GM23338 (cell line): ENCODE results near the gene DLGAP4. TPM values are rescaled to one million over a fixed set of nuclear protein-coding genes. Genes with fewer than 3 reads are reported as not detected.

Source experiments
- ATAC-seq: fragments of 200-7000 bp; cut with Tn5 transposase; 3 replicates; pipeline ENCODE4 v1.9.1; 2020
- DNase-seq: peaks from one replicate; pipeline ENCODE4 v3.0.0-alpha.2; 2015; ENCODE audit warnings: low spot score
- H2AFZ ChIP-seq: fragments of 200-600 bp; sonication (generic); 2 replicates; pipeline ENCODE4 v1.8.0; 2016; ENCODE audit warnings: antibody characterized with exemption, mild to moderate bottlenecking, moderate library complexity
- H3F3A ChIP-seq: fragments of 200-600 bp; sonication (generic); replicated peaks from 2 replicates; pipeline ENCODE4 v1.8.0; 2017; ENCODE audit warnings: antibody characterized with exemption, mixed run types, low read depth
- H3K27ac ChIP-seq: fragments of 200-600 bp; sonication (generic); 2 replicates; pipeline ENCODE4 v1.6.1; 2016; ENCODE audit warnings: low read depth
- H3K27me3 ChIP-seq: fragments of 200-600 bp; sonication (generic); 2 replicates; pipeline ENCODE4 v1.8.0; 2016; ENCODE audit warnings: mild to moderate bottlenecking, mixed run types, moderate library complexity; ENCODE audit not compliant: insufficient read depth
- H3K36me3 ChIP-seq: fragments of 200-600 bp; sonication (generic); 2 replicates; pipeline ENCODE4 v1.8.0; 2016; ENCODE audit warnings: mild to moderate bottlenecking; ENCODE audit not compliant: insufficient read depth
- H3K4me1 ChIP-seq: fragments of 200-600 bp; sonication (generic); 2 replicates; pipeline ENCODE4 v1.8.0; 2016; ENCODE audit warnings: mild to moderate bottlenecking, moderate library complexity; ENCODE audit not compliant: insufficient read depth
- H3K4me2 ChIP-seq: fragments of 200-600 bp; sonication (generic); 2 replicates; pipeline ENCODE4 v1.7.1; 2017; ENCODE audit warnings: mixed run types
- H3K4me3 ChIP-seq: fragments of 200-600 bp; sonication (generic); 2 replicates; pipeline ENCODE4 v1.6.1; 2016; ENCODE audit warnings: mixed run types
- H3K79me2 ChIP-seq: fragments of 200-600 bp; sonication (generic); replicated peaks from 2 replicates; pipeline ENCODE4 v1.8.0; 2017; ENCODE audit warnings: mild to moderate bottlenecking; ENCODE audit not compliant: insufficient read depth
- H3K9me2 ChIP-seq: fragments of 200-600 bp; sonication (generic); 2 replicates; pipeline ENCODE4 v1.8.0; 2017; ENCODE audit not compliant: insufficient read depth
- H4K20me1 ChIP-seq: fragments of 200-600 bp; sonication (generic); replicated peaks from 2 replicates; pipeline ENCODE4 v1.8.0; 2017; ENCODE audit warnings: mild to moderate bottlenecking; ENCODE audit not compliant: insufficient read depth
- H3K27ac Mint-ChIP-seq: 2 replicates; pipeline ENCODE4 v1.8.0; 2020; ENCODE audit warnings: inconsistent platforms, mild to moderate bottlenecking, moderate library complexity, mixed read lengths
- H3K27me3 Mint-ChIP-seq: 3 replicates; pipeline ENCODE4 v1.8.0; 2022; ENCODE audit warnings: low read depth, mild to moderate bottlenecking, moderate library complexity, mixed read lengths, inconsistent platforms; ENCODE audit not compliant: insufficient read depth, poor library complexity
- H3K36me3 Mint-ChIP-seq: 3 replicates; pipeline ENCODE4 v1.8.0; 2021; ENCODE audit warnings: low read depth, mild to moderate bottlenecking, inconsistent platforms, moderate library complexity, mixed read lengths
- H3K4me1 Mint-ChIP-seq: 3 replicates; pipeline ENCODE4 v1.8.0; 2020; ENCODE audit warnings: mild to moderate bottlenecking, inconsistent platforms, mixed read lengths
- H3K4me3 Mint-ChIP-seq: 3 replicates; pipeline ENCODE4 v1.8.0; 2021; ENCODE audit warnings: moderate library complexity, mild to moderate bottlenecking, inconsistent platforms, mixed read lengths
- H3K9me3 Mint-ChIP-seq: 3 replicates; pipeline ENCODE4 v1.8.0; 2020; ENCODE audit warnings: moderate library complexity, mild to moderate bottlenecking, inconsistent platforms, mixed read lengths
- EZH2 ChIP-seq: fragments of 200-600 bp; sonication (generic); IDR thresholded peaks from one replicate; pipeline ENCODE4 v1.8.0; 2017; ENCODE audit warnings: antibody characterized with exemption, mild to moderate bottlenecking, low read depth; ENCODE audit not compliant: unreplicated experiment
- NANOG ChIP-seq: IDR thresholded peaks from 2 replicates; pipeline ENCODE4 v1.6.1; 2016; ENCODE audit warnings: antibody characterized with exemption, borderline replicate concordance
- POLR2AphosphoS5 ChIP-seq: IDR thresholded peaks from 2 replicates; pipeline ENCODE4 v1.6.1; 2016; ENCODE audit warnings: antibody characterized with exemption, low read depth
- STAT1 ChIP-seq: IDR thresholded peaks from one replicate; pipeline ENCODE4 v1.6.1; 2016; ENCODE audit warnings: antibody characterized with exemption; ENCODE audit not compliant: unreplicated experiment
- polyA plus RNA-seq: library from polyadenylated mRNA; unstranded; fragments of >200 nt; fragmentation: Nextera tagmentation; extraction: Ambion mirVana; gene quantifications from 2 replicates; pipeline ENCODE4 v1.2.1, GENCODE V29; 2016
- total RNA-seq: library from RNA; depleted of rRNA; stranded (reverse); fragments of >200 nt; shearing (Covaris generic); gene quantifications from 2 replicates; pipeline ENCODE4 v1.2.3, GENCODE V29; 2014
- TF ChIP-seq, protein P1 (sequence below): fragments of 250-450 bp; sonication (Bioruptor Pico); IDR thresholded peaks from 2 replicates; pipeline ENCODE4 v1.5.0; 2020; ENCODE audit warnings: mild to moderate bottlenecking, moderate library complexity
- TF ChIP-seq, protein P2 (sequence below), 2 experiments: fragments of 200-600 bp in 1 of 2; sonication (generic) in 1 of 2; conservative IDR thresholded peaks; 2 replicates each; pipeline versions ENCODE4 v1.5.1 to v1.6.1; 2016 to 2017; ENCODE audit warnings: antibody characterized with exemption in 2 of 2, low read depth in 2 of 2, mild to moderate bottlenecking in 2 of 2, moderate library complexity in 1 of 2
- TF ChIP-seq, protein P3 (sequence below): IDR thresholded peaks from 2 replicates; pipeline ENCODE4 v1.6.1; 2016; ENCODE audit warnings: antibody characterized with exemption
- TF ChIP-seq, protein P4 (sequence below): IDR thresholded peaks from one replicate; pipeline ENCODE4 v1.6.1; 2018; ENCODE audit warnings: antibody characterized with exemption; ENCODE audit not compliant: unreplicated experiment

DLGAP4 gene
- total and polyA plus RNA-seq, 2 experiments from 2014 or later: 46.1 to 52.2 TPM

DNA sequence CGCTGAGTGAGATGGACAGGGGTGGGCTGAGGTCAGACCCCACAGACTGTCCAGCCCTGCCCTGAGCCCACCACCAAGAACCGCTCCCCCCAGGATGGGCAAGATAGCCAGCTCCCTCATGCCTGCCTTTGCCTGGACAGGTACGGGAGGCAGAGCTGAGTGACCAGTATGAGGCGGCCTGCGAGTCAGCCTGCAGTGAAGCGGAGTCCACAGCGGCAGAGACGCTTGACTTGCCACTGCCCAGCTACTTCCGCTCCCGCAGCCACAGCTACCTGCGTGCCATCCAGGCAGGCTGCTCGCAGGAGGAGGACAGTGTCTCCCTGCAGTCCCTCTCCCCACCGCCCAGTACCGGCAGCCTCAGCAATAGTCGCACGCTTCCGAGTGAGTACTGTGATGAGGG, 140.4 kb downstream of the DLGAP4 start (continued):
- TF ChIP-seq EZH2: no peak
- TF ChIP-seq NANOG: no peak
- TF ChIP-seq, protein P1, sequence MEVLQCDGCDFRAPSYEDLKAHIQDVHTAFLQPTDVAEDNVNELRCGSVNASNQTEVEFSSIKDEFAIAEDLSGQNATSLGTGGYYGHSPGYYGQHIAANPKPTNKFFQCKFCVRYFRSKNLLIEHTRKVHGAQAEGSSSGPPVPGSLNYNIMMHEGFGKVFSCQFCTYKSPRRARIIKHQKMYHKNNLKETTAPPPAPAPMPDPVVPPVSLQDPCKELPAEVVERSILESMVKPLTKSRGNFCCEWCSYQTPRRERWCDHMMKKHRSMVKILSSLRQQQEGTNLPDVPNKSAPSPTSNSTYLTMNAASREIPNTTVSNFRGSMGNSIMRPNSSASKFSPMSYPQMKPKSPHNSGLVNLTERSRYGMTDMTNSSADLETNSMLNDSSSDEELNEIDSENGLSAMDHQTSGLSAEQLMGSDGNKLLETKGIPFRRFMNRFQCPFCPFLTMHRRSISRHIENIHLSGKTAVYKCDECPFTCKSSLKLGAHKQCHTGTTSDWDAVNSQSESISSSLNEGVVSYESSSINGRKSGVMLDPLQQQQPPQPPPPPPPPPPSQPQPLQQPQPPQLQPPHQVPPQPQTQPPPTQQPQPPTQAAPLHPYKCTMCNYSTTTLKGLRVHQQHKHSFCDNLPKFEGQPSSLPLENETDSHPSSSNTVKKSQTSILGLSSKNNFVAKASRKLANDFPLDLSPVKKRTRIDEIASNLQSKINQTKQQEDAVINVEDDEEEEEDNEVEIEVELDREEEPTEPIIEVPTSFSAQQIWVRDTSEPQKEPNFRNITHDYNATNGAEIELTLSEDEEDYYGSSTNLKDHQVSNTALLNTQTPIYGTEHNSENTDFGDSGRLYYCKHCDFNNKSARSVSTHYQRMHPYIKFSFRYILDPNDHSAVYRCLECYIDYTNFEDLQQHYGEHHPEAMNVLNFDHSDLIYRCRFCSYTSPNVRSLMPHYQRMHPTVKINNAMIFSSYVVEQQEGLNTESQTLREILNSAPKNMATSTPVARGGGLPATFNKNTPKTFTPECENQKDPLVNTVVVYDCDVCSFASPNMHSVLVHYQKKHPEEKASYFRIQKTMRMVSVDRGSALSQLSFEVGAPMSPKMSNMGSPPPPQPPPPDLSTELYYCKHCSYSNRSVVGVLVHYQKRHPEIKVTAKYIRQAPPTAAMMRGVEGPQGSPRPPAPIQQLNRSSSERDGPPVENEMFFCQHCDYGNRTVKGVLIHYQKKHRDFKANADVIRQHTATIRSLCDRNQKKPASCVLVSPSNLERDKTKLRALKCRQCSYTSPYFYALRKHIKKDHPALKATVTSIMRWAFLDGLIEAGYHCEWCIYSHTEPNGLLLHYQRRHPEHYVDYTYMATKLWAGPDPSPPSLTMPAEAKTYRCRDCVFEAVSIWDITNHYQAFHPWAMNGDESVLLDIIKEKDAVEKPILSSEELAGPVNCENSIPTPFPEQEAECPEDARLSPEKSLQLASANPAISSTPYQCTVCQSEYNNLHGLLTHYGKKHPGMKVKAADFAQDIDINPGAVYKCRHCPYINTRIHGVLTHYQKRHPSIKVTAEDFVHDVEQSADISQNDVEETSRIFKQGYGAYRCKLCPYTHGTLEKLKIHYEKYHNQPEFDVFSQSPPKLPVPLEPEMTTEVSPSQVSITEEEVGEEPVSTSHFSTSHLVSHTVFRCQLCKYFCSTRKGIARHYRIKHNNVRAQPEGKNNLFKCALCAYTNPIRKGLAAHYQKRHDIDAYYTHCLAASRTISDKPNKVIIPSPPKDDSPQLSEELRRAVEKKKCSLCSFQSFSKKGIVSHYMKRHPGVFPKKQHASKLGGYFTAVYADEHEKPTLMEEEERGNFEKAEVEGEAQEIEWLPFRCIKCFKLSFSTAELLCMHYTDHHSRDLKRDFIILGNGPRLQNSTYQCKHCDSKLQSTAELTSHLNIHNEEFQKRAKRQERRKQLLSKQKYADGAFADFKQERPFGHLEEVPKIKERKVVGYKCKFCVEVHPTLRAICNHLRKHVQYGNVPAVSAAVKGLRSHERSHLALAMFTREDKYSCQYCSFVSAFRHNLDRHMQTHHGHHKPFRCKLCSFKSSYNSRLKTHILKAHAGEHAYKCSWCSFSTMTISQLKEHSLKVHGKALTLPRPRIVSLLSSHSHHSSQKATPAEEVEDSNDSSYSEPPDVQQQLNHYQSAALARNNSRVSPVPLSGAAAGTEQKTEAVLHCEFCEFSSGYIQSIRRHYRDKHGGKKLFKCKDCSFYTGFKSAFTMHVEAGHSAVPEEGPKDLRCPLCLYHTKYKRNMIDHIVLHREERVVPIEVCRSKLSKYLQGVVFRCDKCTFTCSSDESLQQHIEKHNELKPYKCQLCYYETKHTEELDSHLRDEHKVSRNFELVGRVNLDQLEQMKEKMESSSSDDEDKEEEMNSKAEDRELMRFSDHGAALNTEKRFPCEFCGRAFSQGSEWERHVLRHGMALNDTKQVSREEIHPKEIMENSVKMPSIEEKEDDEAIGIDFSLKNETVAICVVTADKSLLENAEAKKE: no peak

DNA sequence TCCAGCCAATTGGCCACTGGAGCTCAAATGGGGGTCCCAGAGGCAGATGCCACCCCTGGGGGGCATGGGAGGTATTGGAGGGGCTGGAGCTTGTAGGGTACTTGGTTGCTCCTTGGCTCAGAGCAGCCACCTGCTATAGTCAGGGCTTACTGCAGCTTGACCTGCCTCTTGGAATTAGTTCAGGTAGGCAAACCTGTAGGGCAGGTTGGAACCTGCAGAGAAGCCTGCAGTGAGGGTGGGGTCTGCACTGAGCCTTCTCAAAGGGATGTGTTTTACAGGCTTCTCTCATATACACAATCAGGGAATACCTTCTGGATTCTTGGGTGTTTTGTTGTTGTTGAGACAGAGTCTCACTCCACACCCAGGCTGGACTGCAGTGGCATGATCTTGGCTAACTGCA, 141.0 kb downstream of the DLGAP4 start:
- Mint-ChIP-seq H3K27me3 (peaks cover 5% of the 10 kb centered on the region), H3K4me1 (peaks cover 8% of the 10 kb centered on the region), H3K9me3 (no peaks in the 10 kb centered on the region), H3K36me3 (no peaks in the 10 kb centered on the region), H3K27ac (no peak overlapping the region; the same call in 1 of the 2 replicates), H3K4me3 (no peak overlapping the region)
- Histone ChIP-seq H3K4me2 (no peak overlapping the region), H2AFZ (no peak overlapping the region), H3K79me2 (no peaks in the 10 kb centered on the region), H3F3A (no peaks in the 10 kb centered on the region), H3K4me3 (no peak overlapping the region), H4K20me1 (no peaks in the 10 kb centered on the region), H3K36me3 (no peaks in the 10 kb centered on the region), H3K4me1 (no peaks in the 10 kb centered on the region), H3K27ac (no peak overlapping the region), H3K27me3 (no peaks in the 10 kb centered on the region), H3K9me2 (no peaks in the 10 kb centered on the region)
- DNase-seq (no peak), ATAC-seq (peak; percentile 96)
- TF ChIP-seq, protein P2, sequence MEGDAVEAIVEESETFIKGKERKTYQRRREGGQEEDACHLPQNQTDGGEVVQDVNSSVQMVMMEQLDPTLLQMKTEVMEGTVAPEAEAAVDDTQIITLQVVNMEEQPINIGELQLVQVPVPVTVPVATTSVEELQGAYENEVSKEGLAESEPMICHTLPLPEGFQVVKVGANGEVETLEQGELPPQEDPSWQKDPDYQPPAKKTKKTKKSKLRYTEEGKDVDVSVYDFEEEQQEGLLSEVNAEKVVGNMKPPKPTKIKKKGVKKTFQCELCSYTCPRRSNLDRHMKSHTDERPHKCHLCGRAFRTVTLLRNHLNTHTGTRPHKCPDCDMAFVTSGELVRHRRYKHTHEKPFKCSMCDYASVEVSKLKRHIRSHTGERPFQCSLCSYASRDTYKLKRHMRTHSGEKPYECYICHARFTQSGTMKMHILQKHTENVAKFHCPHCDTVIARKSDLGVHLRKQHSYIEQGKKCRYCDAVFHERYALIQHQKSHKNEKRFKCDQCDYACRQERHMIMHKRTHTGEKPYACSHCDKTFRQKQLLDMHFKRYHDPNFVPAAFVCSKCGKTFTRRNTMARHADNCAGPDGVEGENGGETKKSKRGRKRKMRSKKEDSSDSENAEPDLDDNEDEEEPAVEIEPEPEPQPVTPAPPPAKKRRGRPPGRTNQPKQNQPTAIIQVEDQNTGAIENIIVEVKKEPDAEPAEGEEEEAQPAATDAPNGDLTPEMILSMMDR (conservative IDR thresholded peaks at IDR 0.05; ENCODE audit: low read depth in 2 of 2): no peak
- TF ChIP-seq STAT1 (no peak), POLR2AphosphoS5 (no peak)
- TF ChIP-seq, protein P3, sequence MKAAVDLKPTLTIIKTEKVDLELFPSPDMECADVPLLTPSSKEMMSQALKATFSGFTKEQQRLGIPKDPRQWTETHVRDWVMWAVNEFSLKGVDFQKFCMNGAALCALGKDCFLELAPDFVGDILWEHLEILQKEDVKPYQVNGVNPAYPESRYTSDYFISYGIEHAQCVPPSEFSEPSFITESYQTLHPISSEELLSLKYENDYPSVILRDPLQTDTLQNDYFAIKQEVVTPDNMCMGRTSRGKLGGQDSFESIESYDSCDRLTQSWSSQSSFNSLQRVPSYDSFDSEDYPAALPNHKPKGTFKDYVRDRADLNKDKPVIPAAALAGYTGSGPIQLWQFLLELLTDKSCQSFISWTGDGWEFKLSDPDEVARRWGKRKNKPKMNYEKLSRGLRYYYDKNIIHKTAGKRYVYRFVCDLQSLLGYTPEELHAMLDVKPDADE: no peak
- TF ChIP-seq, protein P4, sequence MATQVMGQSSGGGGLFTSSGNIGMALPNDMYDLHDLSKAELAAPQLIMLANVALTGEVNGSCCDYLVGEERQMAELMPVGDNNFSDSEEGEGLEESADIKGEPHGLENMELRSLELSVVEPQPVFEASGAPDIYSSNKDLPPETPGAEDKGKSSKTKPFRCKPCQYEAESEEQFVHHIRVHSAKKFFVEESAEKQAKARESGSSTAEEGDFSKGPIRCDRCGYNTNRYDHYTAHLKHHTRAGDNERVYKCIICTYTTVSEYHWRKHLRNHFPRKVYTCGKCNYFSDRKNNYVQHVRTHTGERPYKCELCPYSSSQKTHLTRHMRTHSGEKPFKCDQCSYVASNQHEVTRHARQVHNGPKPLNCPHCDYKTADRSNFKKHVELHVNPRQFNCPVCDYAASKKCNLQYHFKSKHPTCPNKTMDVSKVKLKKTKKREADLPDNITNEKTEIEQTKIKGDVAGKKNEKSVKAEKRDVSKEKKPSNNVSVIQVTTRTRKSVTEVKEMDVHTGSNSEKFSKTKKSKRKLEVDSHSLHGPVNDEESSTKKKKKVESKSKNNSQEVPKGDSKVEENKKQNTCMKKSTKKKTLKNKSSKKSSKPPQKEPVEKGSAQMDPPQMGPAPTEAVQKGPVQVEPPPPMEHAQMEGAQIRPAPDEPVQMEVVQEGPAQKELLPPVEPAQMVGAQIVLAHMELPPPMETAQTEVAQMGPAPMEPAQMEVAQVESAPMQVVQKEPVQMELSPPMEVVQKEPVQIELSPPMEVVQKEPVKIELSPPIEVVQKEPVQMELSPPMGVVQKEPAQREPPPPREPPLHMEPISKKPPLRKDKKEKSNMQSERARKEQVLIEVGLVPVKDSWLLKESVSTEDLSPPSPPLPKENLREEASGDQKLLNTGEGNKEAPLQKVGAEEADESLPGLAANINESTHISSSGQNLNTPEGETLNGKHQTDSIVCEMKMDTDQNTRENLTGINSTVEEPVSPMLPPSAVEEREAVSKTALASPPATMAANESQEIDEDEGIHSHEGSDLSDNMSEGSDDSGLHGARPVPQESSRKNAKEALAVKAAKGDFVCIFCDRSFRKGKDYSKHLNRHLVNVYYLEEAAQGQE: no peak
